ENCODE measurements around the gene ANKMY1.
A peak's percentile ranks its signal among the peaks of the same experiment; 100 is the strongest.

The ANKMY1 gene

GRCh38 chr2:240469239-240469636 is 88.5 kb downstream of the ANKMY1 start:
- no peak overlapping the region for H3K27ac Mint-ChIP-seq
- no peaks in the 10 kb centered on the region for H3K27me3 Mint-ChIP-seq
- peaks cover 13% of the 10 kb centered on the region for H3K36me3 Mint-ChIP-seq (ENCODE audit: low read depth)
- no peak for ATAC-seq
- H3K4me3 Mint-ChIP-seq, result no peak overlapping the region
- DNase-seq, result no peak
- no peaks in the 10 kb centered on the region for H3K4me1 Mint-ChIP-seq
- H3K9me3 Mint-ChIP-seq, result peaks cover 11% of the 10 kb centered on the region

GRCh38 chr2:240468303-240469238 is 89.2 kb downstream of the ANKMY1 start:
- Mint-ChIP-seq H3K4me1 (no peaks in the 10 kb centered on the region), H3K27ac (no peak overlapping the region), H3K36me3 (ENCODE audit: low read depth) (peaks cover 10% of the 10 kb centered on the region), H3K27me3 (no peaks in the 10 kb centered on the region), H3K4me3 (no peak overlapping the region), H3K9me3 (peaks cover 7% of the 10 kb centered on the region)
- ATAC-seq (no peak), DNase-seq (no peak)

GRCh38 chr2:240467659-240468302 is 90.0 kb downstream of the ANKMY1 start:
- no peak for DNase-seq
- Mint-ChIP-seq H3K4me1 (no peaks in the 10 kb centered on the region), H3K27me3 (no peaks in the 10 kb centered on the region), H3K36me3 (ENCODE audit: low read depth) (peaks cover 3% of the 10 kb centered on the region), H3K4me3 (no peak overlapping the region), H3K9me3 (no peaks in the 10 kb centered on the region), H3K27ac (no peak overlapping the region)
- ATAC-seq, result no peak

- Mint-ChIP-seq H3K4me1 (no peaks in the 10 kb centered on the region), H3K27ac (no peak overlapping the region), H3K36me3 (ENCODE audit: low read depth) (no peaks in the 10 kb centered on the region), H3K27me3 (no peaks in the 10 kb centered on the region), H3K9me3 (no peaks in the 10 kb centered on the region), H3K4me3 (no peak overlapping the region)
- DNase-seq (no peak), ATAC-seq (peak; percentile 7)
Observed at GRCh38 chr2:240467149-240467642, 90.6 kb downstream of the ANKMY1 start.

GRCh38 chr2:240466579-240467148 is 91.1 kb downstream of the ANKMY1 start:
- ATAC-seq (no peak), DNase-seq (peak; percentile 0)
- H3K4me3 Mint-ChIP-seq, result no peak overlapping the region
- no peaks in the 10 kb centered on the region for H3K27me3 Mint-ChIP-seq
- H3K27ac Mint-ChIP-seq, result no peak overlapping the region
- no peaks in the 10 kb centered on the region for H3K9me3 Mint-ChIP-seq
- H3K36me3 Mint-ChIP-seq (ENCODE audit: low read depth), result no peaks in the 10 kb centered on the region
- no peaks in the 10 kb centered on the region for H3K4me1 Mint-ChIP-seq

GRCh38 chr2:240465765-240466578 is 91.8 kb downstream of the ANKMY1 start:
- Mint-ChIP-seq H3K4me3 (no peak overlapping the region), H3K27ac (no peak overlapping the region), H3K36me3 (ENCODE audit: low read depth) (no peaks in the 10 kb centered on the region), H3K9me3 (no peaks in the 10 kb centered on the region), H3K27me3 (no peaks in the 10 kb centered on the region), H3K4me1 (no peaks in the 10 kb centered on the region)
- DNase-seq (no peak), ATAC-seq (no peak)

- Mint-ChIP-seq H3K4me1 (no peaks in the 10 kb centered on the region), H3K36me3 (ENCODE audit: low read depth) (no peaks in the 10 kb centered on the region), H3K27ac (no peak overlapping the region), H3K27me3 (no peaks in the 10 kb centered on the region), H3K9me3 (no peaks in the 10 kb centered on the region), H3K4me3 (no peak overlapping the region)
- DNase-seq (no peak), ATAC-seq (no peak)
Observed at GRCh38 chr2:240465268-240465764, 92.5 kb downstream of the ANKMY1 start.

GRCh38 chr2:240464514-240465241 is 93.1 kb downstream of the ANKMY1 start:
- H3K27me3 Mint-ChIP-seq, result no peaks in the 10 kb centered on the region
- DNase-seq (peak; percentile 0), ATAC-seq (no peak)
- H3K4me3 Mint-ChIP-seq, result no peak overlapping the region
- H3K4me1 Mint-ChIP-seq, result no peaks in the 10 kb centered on the region
- H3K36me3 Mint-ChIP-seq (ENCODE audit: low read depth), result no peaks in the 10 kb centered on the region
- no peak overlapping the region for H3K27ac Mint-ChIP-seq
- no peaks in the 10 kb centered on the region for H3K9me3 Mint-ChIP-seq

- H3K4me1 Mint-ChIP-seq, result no peaks in the 10 kb centered on the region
- ATAC-seq, result no peak
- no peak overlapping the region for H3K27ac Mint-ChIP-seq
- H3K9me3 Mint-ChIP-seq, result no peaks in the 10 kb centered on the region
- H3K27me3 Mint-ChIP-seq, result no peaks in the 10 kb centered on the region
- H3K4me3 Mint-ChIP-seq, result no peak overlapping the region
- DNase-seq, result no peak
- no peaks in the 10 kb centered on the region for H3K36me3 Mint-ChIP-seq (ENCODE audit: low read depth)
Observed at GRCh38 chr2:240463866-240464481, 93.8 kb downstream of the ANKMY1 start.

GRCh38 chr2:240463274-240463865 is 94.4 kb downstream of the ANKMY1 start:
- Mint-ChIP-seq H3K36me3 (ENCODE audit: low read depth) (no peaks in the 10 kb centered on the region), H3K4me1 (no peaks in the 10 kb centered on the region), H3K9me3 (no peaks in the 10 kb centered on the region), H3K27ac (no peak overlapping the region), H3K27me3 (no peaks in the 10 kb centered on the region), H3K4me3 (no peak overlapping the region)
- peak; percentile 0 for DNase-seq
- ATAC-seq, result no peak

- Mint-ChIP-seq H3K4me1 (no peaks in the 10 kb centered on the region), H3K9me3 (no peaks in the 10 kb centered on the region), H3K27ac (no peak overlapping the region), H3K27me3 (no peaks in the 10 kb centered on the region), H3K36me3 (ENCODE audit: low read depth) (no peaks in the 10 kb centered on the region), H3K4me3 (no peak overlapping the region)
- no peak for ATAC-seq
- no peak for DNase-seq
Observed at GRCh38 chr2:240462707-240463273, 95.0 kb downstream of the ANKMY1 start.

GRCh38 chr2:240462073-240462706 is 95.6 kb downstream of the ANKMY1 start:
- peak; percentile 1 for DNase-seq

More at GRCh38 chr2:240462073-240462706, 95.6 kb downstream of the ANKMY1 start:
- Mint-ChIP-seq H3K4me3 (no peak overlapping the region), H3K9me3 (no peaks in the 10 kb centered on the region), H3K36me3 (ENCODE audit: low read depth) (no peaks in the 10 kb centered on the region), H3K27me3 (peaks cover under 1% of the 10 kb centered on the region), H3K4me1 (no peaks in the 10 kb centered on the region), H3K27ac (no peak overlapping the region)
- no peak for ATAC-seq

Measured in activated naive CD8-positive, alpha-beta T cell treated with anti-CD3 and anti-CD28 coated beads, Interleukin-2, amount 50 U/mL, for 24 hours (primary cell).